Measurements from ENCODE around the gene DOP1B.

Gene DOP1B

DNA sequence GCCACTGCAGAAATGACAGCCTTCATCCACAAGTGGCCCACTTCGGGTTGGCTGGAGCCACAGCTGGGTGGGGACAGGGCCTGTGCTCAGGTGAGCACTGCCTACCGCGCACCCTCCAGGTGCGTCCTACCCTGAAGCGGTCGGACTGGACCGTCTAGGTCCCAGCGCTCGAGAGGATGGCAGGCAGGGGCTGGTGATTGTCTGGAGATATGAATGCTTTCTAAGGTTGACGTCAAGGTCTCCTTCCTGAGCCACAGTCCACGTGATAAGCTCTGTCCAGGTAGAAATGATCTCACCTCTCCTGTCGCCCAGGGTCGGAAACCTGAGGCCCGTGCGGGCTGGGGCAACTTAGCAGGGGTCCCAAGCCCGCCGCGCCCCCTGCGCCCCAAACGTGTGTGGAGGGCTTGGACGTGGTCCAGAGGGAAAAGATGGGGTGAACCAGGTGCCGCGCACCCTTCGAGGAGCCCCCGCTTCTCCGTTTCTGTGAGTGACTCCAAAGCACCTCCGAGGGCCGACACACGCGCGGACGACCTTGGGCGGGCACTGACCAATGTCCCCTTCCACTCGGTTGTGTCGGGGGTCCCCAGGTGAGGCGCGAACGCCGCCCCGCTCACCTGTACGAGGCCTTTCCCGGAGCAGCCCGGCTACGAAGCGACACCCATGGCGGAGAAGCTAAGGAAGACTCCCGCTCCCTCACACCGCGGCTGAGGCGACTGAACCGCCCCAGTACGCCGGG is 853 bp upstream of the DOP1B start:
- Mint-ChIP-seq H3K9me3 (no peaks in the 10 kb centered on the region), H3K27me3 (ENCODE audit: low read depth) (peaks cover 31% of the 10 kb centered on the region), H3K27ac (no peak overlapping the region), H3K4me3 (peak overlapping the region; percentile 78 to 89 (median 87)), H3K36me3 (ENCODE audit: low read depth) (no peaks in the 10 kb centered on the region), H3K4me1 (peaks cover 11% of the 10 kb centered on the region)
- TF ChIP-seq, protein P1, sequence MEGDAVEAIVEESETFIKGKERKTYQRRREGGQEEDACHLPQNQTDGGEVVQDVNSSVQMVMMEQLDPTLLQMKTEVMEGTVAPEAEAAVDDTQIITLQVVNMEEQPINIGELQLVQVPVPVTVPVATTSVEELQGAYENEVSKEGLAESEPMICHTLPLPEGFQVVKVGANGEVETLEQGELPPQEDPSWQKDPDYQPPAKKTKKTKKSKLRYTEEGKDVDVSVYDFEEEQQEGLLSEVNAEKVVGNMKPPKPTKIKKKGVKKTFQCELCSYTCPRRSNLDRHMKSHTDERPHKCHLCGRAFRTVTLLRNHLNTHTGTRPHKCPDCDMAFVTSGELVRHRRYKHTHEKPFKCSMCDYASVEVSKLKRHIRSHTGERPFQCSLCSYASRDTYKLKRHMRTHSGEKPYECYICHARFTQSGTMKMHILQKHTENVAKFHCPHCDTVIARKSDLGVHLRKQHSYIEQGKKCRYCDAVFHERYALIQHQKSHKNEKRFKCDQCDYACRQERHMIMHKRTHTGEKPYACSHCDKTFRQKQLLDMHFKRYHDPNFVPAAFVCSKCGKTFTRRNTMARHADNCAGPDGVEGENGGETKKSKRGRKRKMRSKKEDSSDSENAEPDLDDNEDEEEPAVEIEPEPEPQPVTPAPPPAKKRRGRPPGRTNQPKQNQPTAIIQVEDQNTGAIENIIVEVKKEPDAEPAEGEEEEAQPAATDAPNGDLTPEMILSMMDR (IDR thresholded peaks at IDR 0.05; ENCODE audit: unreplicated experiment in 3 of 3): no peak

- Mint-ChIP-seq H3K27ac (no peak overlapping the region), H3K27me3 (ENCODE audit: low read depth) (peaks cover 31% of the 10 kb centered on the region)
- TF ChIP-seq, protein P1 (IDR thresholded peaks at IDR 0.05; ENCODE audit: unreplicated experiment in 3 of 3): no peak
Observed at GRCh38 chr21:36156339-36156814, 247 bp upstream of the DOP1B start.

DNA sequence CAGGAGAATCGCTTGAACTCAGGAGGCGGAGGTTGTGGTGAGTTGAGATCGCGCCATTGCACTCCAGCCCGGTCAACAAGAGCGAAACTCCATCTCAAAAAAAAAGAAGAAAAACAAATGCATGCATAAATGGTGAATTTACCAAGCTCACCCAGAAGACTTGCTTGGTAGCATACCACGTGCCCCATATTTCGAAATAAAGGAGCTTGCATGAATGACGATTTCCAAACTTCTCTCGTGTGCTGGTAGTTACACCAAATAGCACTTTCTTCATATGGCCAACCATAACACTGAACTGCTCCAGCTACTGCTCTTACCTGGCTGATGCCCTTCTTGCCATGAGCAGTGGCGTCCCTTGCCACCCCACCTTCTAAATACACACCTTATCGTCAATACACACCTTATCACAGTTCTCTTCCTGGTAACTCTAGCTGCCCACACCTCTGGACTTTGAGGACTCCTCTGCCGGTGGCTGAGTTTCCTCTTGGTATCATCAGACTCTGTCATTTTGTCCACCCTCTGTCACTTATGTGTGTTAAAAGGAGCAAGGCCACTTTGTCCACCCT is 2.8 kb downstream of the DOP1B start:
- Mint-ChIP-seq H3K4me1 (peaks cover 26% of the 10 kb centered on the region), H3K9me3 (no peaks in the 10 kb centered on the region), H3K4me3 (peak overlapping the region; percentile 18 to 79 (median 62)), H3K36me3 (ENCODE audit: low read depth) (no peaks in the 10 kb centered on the region), H3K27ac (no peak overlapping the region), H3K27me3 (ENCODE audit: low read depth) (peaks cover 18% of the 10 kb centered on the region)
- TF ChIP-seq, protein P1 (IDR thresholded peaks at IDR 0.05; ENCODE audit: unreplicated experiment in 3 of 3): no peak

More at GRCh38 chr21:36156339-36156814, 247 bp upstream of the DOP1B start:
- H3K36me3 Mint-ChIP-seq (ENCODE audit: low read depth): no peaks in the 10 kb centered on the region
- H3K9me3 Mint-ChIP-seq: no peaks in the 10 kb centered on the region
- H3K4me3 Mint-ChIP-seq: peak overlapping the region; percentile 78 to 89 (median 87)
- peaks cover 14% of the 10 kb centered on the region for H3K4me1 Mint-ChIP-seq

- Mint-ChIP-seq H3K4me3 (no peak overlapping the region), H3K27me3 (ENCODE audit: low read depth) (peaks cover 15% of the 10 kb centered on the region), H3K9me3 (no peaks in the 10 kb centered on the region), H3K36me3 (ENCODE audit: low read depth) (no peaks in the 10 kb centered on the region), H3K4me1 (peaks cover 30% of the 10 kb centered on the region), H3K27ac (no peak overlapping the region)
- TF ChIP-seq, protein P1 (IDR thresholded peaks at IDR 0.05; ENCODE audit: unreplicated experiment in 3 of 3): no peak
Observed at GRCh38 chr21:36160850-36161178, 4.2 kb downstream of the DOP1B start.

DNA sequence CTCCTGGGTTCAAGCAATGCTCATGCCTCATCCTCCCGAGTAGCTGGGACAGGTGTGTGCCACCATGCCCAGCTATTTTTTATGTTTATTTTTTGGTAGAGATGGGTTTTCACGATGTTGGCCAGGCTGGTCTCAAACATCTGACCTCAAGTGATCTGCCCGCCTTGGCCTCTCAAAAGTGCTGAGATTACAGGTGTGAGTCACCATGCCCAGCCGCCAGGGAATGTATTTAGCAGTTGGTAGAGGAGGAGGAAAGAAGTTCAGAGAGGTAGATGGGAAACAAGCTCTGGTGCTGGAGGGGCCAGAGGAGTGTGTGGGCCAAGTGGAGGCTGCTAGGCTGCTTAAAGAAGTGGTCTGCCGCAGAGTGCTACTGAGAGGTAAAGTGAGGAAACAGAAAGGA is 6.0 kb downstream of the DOP1B start:
- TF ChIP-seq, protein P1 (IDR thresholded peaks at IDR 0.05; ENCODE audit: unreplicated experiment in 3 of 3): no peak
- H3K36me3 Mint-ChIP-seq (ENCODE audit: low read depth): no peaks in the 10 kb centered on the region
- no peak overlapping the region for H3K27ac Mint-ChIP-seq
- no peak overlapping the region for H3K4me3 Mint-ChIP-seq
- peaks cover 33% of the 10 kb centered on the region for H3K4me1 Mint-ChIP-seq
- peaks cover 11% of the 10 kb centered on the region for H3K27me3 Mint-ChIP-seq (ENCODE audit: low read depth)
- H3K9me3 Mint-ChIP-seq: no peaks in the 10 kb centered on the region
